ENCODE data around the gene EXTL1.

The EXTL1 gene

GRCh38 chr1:26044414-26044813 lies 22.8 kb downstream of the EXTL1 start:
- DNase-seq (ENCODE audit: insufficient read length, low spot score) (no peak), FAIRE-seq (no peak)
- TF ChIP-seq CTCF (IDR thresholded peaks at IDR 0.05; ENCODE audit: insufficient read depth, missing control alignments): no peak

GRCh38 chr1:26044971-26045721 lies 23.6 kb downstream of the EXTL1 start:
- DNase-seq (ENCODE audit: insufficient read length, low spot score) (no peak), FAIRE-seq (no peak)
- no peak for TF ChIP-seq CTCF (IDR thresholded peaks at IDR 0.05; ENCODE audit: insufficient read depth, missing control alignments)

- no peak for FAIRE-seq
- no peak for TF ChIP-seq CTCF (IDR thresholded peaks at IDR 0.05; ENCODE audit: insufficient read depth, missing control alignments)
- peak; percentile 29 for DNase-seq (ENCODE audit: insufficient read length, low spot score)
These were observed 24.2 kb downstream of the EXTL1 start, which contains the start of gene SLC30A2 for GRCh38 chr1:26045722-26046245. SLC30A2 (minus strand) TSS chr1:26046118; CDS start chr1:26045896, 222 bp downstream.

- TF ChIP-seq CTCF (IDR thresholded peaks at IDR 0.05; ENCODE audit: insufficient read depth, missing control alignments): no peak
- FAIRE-seq (no peak), DNase-seq (ENCODE audit: insufficient read length, low spot score) (no peak)
These were observed 24.9 kb downstream of the EXTL1 start for GRCh38 chr1:26046246-26047095.

- FAIRE-seq (no peak), DNase-seq (ENCODE audit: insufficient read length, low spot score) (no peak)
- no peak for TF ChIP-seq CTCF (IDR thresholded peaks at IDR 0.05; ENCODE audit: insufficient read depth, missing control alignments)
These were observed 25.8 kb downstream of the EXTL1 start for GRCh38 chr1:26047278-26047874.

GRCh38 chr1:26049531-26050247 lies 28.1 kb downstream of the EXTL1 start:
- no peak for TF ChIP-seq CTCF (IDR thresholded peaks at IDR 0.05; ENCODE audit: insufficient read depth, missing control alignments)
- FAIRE-seq: no peak
- DNase-seq (ENCODE audit: insufficient read length, low spot score): no peak

All from D721Med (cell line).